Measurements from ENCODE around the gene SBF2. TPM values are rescaled to one million over a fixed set of nuclear protein-coding genes. Genes with fewer than 3 reads are reported as not detected.

Gene SBF2
- total and polyA plus RNA-seq, 9 of the 15 experiments (the other 6 are each of a cell fraction or from before 2014, with no cell fraction given), result 0.80 to 9.5 (median 5.0) TPM

GRCh38 chr11:10095412-10096208, 198.4 kb downstream of the SBF2 start:
- in situ Hi-C loops (cut with MboI), result no loop called here
- FAIRE-seq, result no peak
- H3K4me2 ChIP-seq (ENCODE audit: insufficient read depth, low read length), result no peak overlapping the region

DNA sequence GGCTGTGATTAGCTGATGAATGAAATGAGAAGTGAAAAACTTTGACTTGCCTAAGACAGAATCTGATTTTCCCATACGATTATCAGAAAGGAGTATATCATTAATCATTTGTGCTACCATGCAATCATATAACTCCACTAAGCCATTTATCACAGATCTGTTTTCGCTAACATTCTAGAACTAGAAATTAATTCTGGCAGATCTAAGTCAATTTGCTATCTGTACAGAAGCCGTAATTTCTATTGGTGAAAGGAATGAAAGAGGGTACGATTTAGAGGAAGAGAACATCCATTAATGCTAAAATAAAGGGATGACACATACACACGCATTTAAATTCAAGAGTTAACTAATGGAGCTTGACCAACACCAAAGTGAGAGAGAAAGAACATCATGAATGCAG, 201.6 kb downstream of the SBF2 start:
- in situ Hi-C loops (cut with MboI) (no loop called here), intact Hi-C loops (cut with micrococcal nuclease) (no loop called here)
- DNase-seq (ENCODE audit: extremely low read depth in 1 of 4, low spot score in 3 of 4) (no peak), ATAC-seq (no peak), FAIRE-seq (no peak)
- Histone ChIP-seq H3K9me1 (ENCODE audit: control insufficient read depth, insufficient read depth, low read length) (no peaks in the 10 kb centered on the region), H3K79me2 (ENCODE audit: control insufficient read depth, insufficient read depth, low read length) (no peaks in the 10 kb centered on the region), H3K9me3 (replicated peaks; ENCODE audit: control insufficient read depth, insufficient read depth, low read depth, low read length) (no peaks in the 10 kb centered on the region), H3K9ac (ENCODE audit: insufficient read depth in 1 of 2, low read depth in 2 of 2, low read length in 2 of 2) (no peak overlapping the region), H3K27me3 (ENCODE audit: control insufficient read depth in 2 of 2, insufficient read depth in 2 of 2, low read length in 2 of 2) (peaks cover 0 to 3% of the 10 kb centered on the region in 2 experiments; a peak in 2 of 5 replicates), H4K20me1 (replicated peaks; ENCODE audit: control insufficient read depth, insufficient read depth, low read length) (no peaks in the 10 kb centered on the region), H3K27ac (ENCODE audit: extremely low read depth, low read depth, low read length) (no peak overlapping the region), H3K4me1 (replicated peaks in 1 of 2; ENCODE audit: control insufficient read depth in 2 of 2, insufficient read depth in 2 of 2, low read length in 2 of 2) (no peaks in the 10 kb centered on the region), H3K4me2 (ENCODE audit: insufficient read depth, low read length) (no peak overlapping the region), H3K4me3 (no peak overlapping the region), H2AFZ (ENCODE audit: low read depth, low read length) (no peak overlapping the region), H3K36me3 (ENCODE audit: control insufficient read depth, insufficient read depth, low read length) (no peaks in the 10 kb centered on the region)
- CTCF ChIA-PET (ENCODE audit: low intra/inter-chr PET ratio), result interaction anchor here (0.6 kb wide), 1 partner anchor 1631 kb away, joined by 3 read pairs; no protein-coding TSS in a partner anchor
- BruUV-seq (replicated peaks), result no TSS peak
- POLR2A ChIA-PET, result no interaction called here
- WGBS (ENCODE audit: insufficient coverage, low coverage, missing lambda C conversion rate), result 6% methylated on average over 5 of the region's 5 CpGs
- no peak for TF ChIP-seq NCOA6 (IDR thresholded peaks at IDR 0.05)
- no peak for TF ChIP-seq TFAM (CRISPR knock-in tag; conservative IDR thresholded peaks at IDR 0.05)

More at GRCh38 chr11:10095412-10096208, 198.4 kb downstream of the SBF2 start:
- Histone ChIP-seq H3K4me1 (replicated peaks in 1 of 2; ENCODE audit: control insufficient read depth in 2 of 2, insufficient read depth in 2 of 2, low read length in 2 of 2) (no peaks in the 10 kb centered on the region), H3K36me3 (ENCODE audit: control insufficient read depth, insufficient read depth, low read length) (no peaks in the 10 kb centered on the region), H4K20me1 (replicated peaks; ENCODE audit: control insufficient read depth, insufficient read depth, low read length) (no peaks in the 10 kb centered on the region), H3K9me3 (replicated peaks; ENCODE audit: control insufficient read depth, insufficient read depth, low read depth, low read length) (no peaks in the 10 kb centered on the region), H3K4me3 (no peak overlapping the region), H3K79me2 (ENCODE audit: control insufficient read depth, insufficient read depth, low read length) (no peaks in the 10 kb centered on the region), H3K9me1 (ENCODE audit: control insufficient read depth, insufficient read depth, low read length) (no peaks in the 10 kb centered on the region), H3K27me3 (ENCODE audit: control insufficient read depth in 2 of 2, insufficient read depth in 2 of 2, low read length in 2 of 2) (peaks cover 0 to 3% of the 10 kb centered on the region in 2 experiments; a peak in 2 of 5 replicates), H2AFZ (ENCODE audit: low read depth, low read length) (no peak overlapping the region), H3K9ac (ENCODE audit: insufficient read depth in 1 of 2, low read depth in 2 of 2, low read length in 2 of 2) (no peak overlapping the region), H3K27ac (ENCODE audit: extremely low read depth, low read depth, low read length) (no peak overlapping the region)
- ChIA-PET POLR2A (no interaction called here), CTCF (ENCODE audit: low intra/inter-chr PET ratio) (no interaction called here)
- WGBS (ENCODE audit: insufficient coverage, low coverage, missing lambda C conversion rate), result 2% methylated on average over 4 of the region's 4 CpGs
- no peak for DNase-seq (ENCODE audit: extremely low read depth in 1 of 4, low spot score in 3 of 4)
- no peak for ATAC-seq
- intact Hi-C loops (cut with micrococcal nuclease), result no loop called here
- TF ChIP-seq ZEB2 (IDR thresholded peaks at IDR 0.05) (no peak), NFE2L1 (tag; IDR thresholded peaks at IDR 0.05; ENCODE audit: borderline replicate concordance, low read depth) (peak; percentile 50; the same call in 1 of the 2 replicates), MAFG (tag; conservative IDR thresholded peaks at IDR 0.05) (peak; percentile 49; the same call in 1 of the 2 replicates)
- no TSS peak for BruUV-seq (replicated peaks)
